Panc1 (cell line): ENCODE data around the gene RYK. TPM values are rescaled to one million over a fixed set of nuclear protein-coding genes. Genes with fewer than 3 reads are reported as not detected.

Source experiments
- ATAC-seq: fragments of 200-7000 bp; cut with Tn5 transposase; 2 replicates; pipeline ENCODE4 v1.9.1; 2020; ENCODE audit warnings: mild to moderate bottlenecking, moderate library complexity
- Bru-seq: library from RNA; stranded (reverse); fragments of 400-500 nt; gene quantifications from one replicate; lab custom pipeline; 2021; lab: Mats Ljungman, UMichigan
- BruChase-seq, 2 experiments: library from RNA; stranded (reverse); fragments of 400-500 nt; gene quantifications; one replicate each; lab custom pipeline; 2021; lab: Mats Ljungman, UMichigan
- BruUV-seq: library from RNA; stranded (reverse); fragments of 400-500 nt; replicated peaks from 2 replicates; lab custom pipeline; 2021; lab: Mats Ljungman, UMichigan
- CTCF ChIA-PET: fragments of 300-600 bp; sonication (Branson Sonifier 250); formaldehyde crosslinking; loops from one replicate; lab custom pipeline; 2022; ENCODE audit warnings: antibody characterized with exemption; lab: Charles Lee
- POLR2A ChIA-PET: fragments of 300-600 bp; sonication (Branson Sonifier 250); formaldehyde crosslinking; loops from one replicate; lab custom pipeline; 2022; ENCODE audit warnings: antibody characterized with exemption; lab: Charles Lee
- DNase-seq: peaks from one replicate; pipeline ENCODE4 v3.0.0-alpha.2; 2010; ENCODE audit warnings: low read depth, low spot score
- H3K27ac ChIP-seq: 2 replicates; pipeline ENCODE4 v1.5.1; 2011; ENCODE audit warnings: mild to moderate bottlenecking, low read length, inconsistent platforms
- H3K27me3 ChIP-seq: fragments of 200-500 bp; sonication (Bioruptor generic); 2 replicates; pipeline ENCODE4 v1.6.0; 2014; ENCODE audit warnings: low read length, inconsistent platforms; ENCODE audit not compliant: control insufficient read depth, insufficient read depth
- H3K36me3 ChIP-seq: fragments of 200-500 bp; sonication (Bioruptor generic); 2 replicates; pipeline ENCODE4 v1.5.1; 2014; ENCODE audit warnings: inconsistent platforms, mild to moderate bottlenecking, low read length, moderate library complexity; ENCODE audit not compliant: control insufficient read depth, insufficient read depth
- H3K4me1 ChIP-seq: 2 replicates; pipeline ENCODE4 v1.5.1; 2011; ENCODE audit warnings: inconsistent platforms, mild to moderate bottlenecking, low read length, moderate library complexity; ENCODE audit not compliant: control insufficient read depth, insufficient read depth
- H3K4me3 ChIP-seq, 2 experiments: 2 replicates each; pipeline ENCODE4 v1.5.1; 2011 to 2012; ENCODE audit warnings: low read depth in 2 of 2, low read length in 2 of 2, mild to moderate bottlenecking in 2 of 2, inconsistent platforms in 1 of 2, moderate library complexity in 1 of 2
- H3K9me3 ChIP-seq: fragments of 200-500 bp; sonication (Bioruptor generic); 2 replicates; pipeline ENCODE4 v1.5.1; 2014; ENCODE audit warnings: low read depth, mild to moderate bottlenecking, inconsistent platforms, low read length, moderate library complexity; ENCODE audit not compliant: control insufficient read depth, insufficient read depth
- CTCF ChIP-seq: fragments of 450-650 bp; IDR thresholded peaks from 2 replicates; pipeline ENCODE4 v1.5.1; 2017; ENCODE audit warnings: mild to moderate bottlenecking
- POLR2AphosphoS5 ChIP-seq: IDR thresholded peaks from 2 replicates; pipeline ENCODE4 v1.6.1; 2012; ENCODE audit warnings: mild to moderate bottlenecking, low read depth, low read length, moderate library complexity
- in situ Hi-C: cut with HindIII; loops from 2 replicates; pipeline ENCODE4 v1.10.0; 2016; ENCODE audit warnings: low sequenced_read_pairs, low pct_unique_long_range_greater_than_20kb
- intact Hi-C: fragments of 100-400 bp; cut with micrococcal nuclease; formaldehyde crosslinking; loops from one replicate; pipeline ENCODE4 v1.10.0; 2022; ENCODE audit not compliant: unreplicated experiment
- long read RNA-seq: library from polyadenylated mRNA; unstranded; transcript quantifications from one replicate; pipeline ENCODE4 v2.0.0, GENCODE V29; 2021; ENCODE audit not compliant: unreplicated experiment
- polyA plus RNA-seq: library from polyadenylated mRNA; unstranded; fragments of >200 nt; gene quantifications from one replicate; pipeline ENCODE4 v1.2.1, GENCODE V29; 2012; ENCODE audit warnings: missing spikeins; ENCODE audit not compliant: insufficient read length
- total RNA-seq: library from RNA; stranded (reverse); gene quantifications from one replicate; pipeline ENCODE4 v1.2.1, GENCODE V29; 2021; ENCODE audit not compliant: unreplicated experiment
- TF ChIP-seq, protein P1 (sequence below), 2 experiments: IDR thresholded peaks; 2 replicates each; pipeline ENCODE4 v1.6.1; 2011 to 2012; ENCODE audit warnings: low read depth in 2 of 2, control low read depth in 1 of 2, low read length in 1 of 2, mild to moderate bottlenecking in 1 of 2, moderate library complexity in 1 of 2; ENCODE audit not compliant: insufficient read depth in 1 of 2

Gene RYK
- 82.7 TPM for total RNA-seq
- polyA plus RNA-seq = 61.9 TPM
- Bru-seq, nascent RNA = percentile 94 among the genes with signal in this experiment
- percentile 89 among the genes with signal in this experiment for BruChase-seq, experiment 1, labeled RNA remaining after a 2-hour chase
- percentile 87 among the genes with signal in this experiment for BruChase-seq, experiment 2, labeled RNA remaining after a 6-hour chase
- long read RNA-seq, full-length matches to known transcripts = 214 of 246 reads
- long read RNA-seq, partial matches to known transcripts = 4 of 246 reads
- long read RNA-seq, other reads (novel, unspliced or antisense) = 28 of 246 reads

- in situ Hi-C loops (no loop called here), intact Hi-C loops (no loop called here)
- Histone ChIP-seq H3K36me3 (no peaks in the 10 kb centered on the region), H3K9me3 (no peaks in the 10 kb centered on the region), H3K27me3 (no peaks in the 10 kb centered on the region), H3K27ac (peak within 1 kb of the TSS; percentile 90), H3K4me1 (peaks cover 28% of the 10 kb centered on the region), H3K4me3 (peak within 1 kb of the TSS; percentile 70 to 84)
- TF ChIP-seq, protein P1, sequence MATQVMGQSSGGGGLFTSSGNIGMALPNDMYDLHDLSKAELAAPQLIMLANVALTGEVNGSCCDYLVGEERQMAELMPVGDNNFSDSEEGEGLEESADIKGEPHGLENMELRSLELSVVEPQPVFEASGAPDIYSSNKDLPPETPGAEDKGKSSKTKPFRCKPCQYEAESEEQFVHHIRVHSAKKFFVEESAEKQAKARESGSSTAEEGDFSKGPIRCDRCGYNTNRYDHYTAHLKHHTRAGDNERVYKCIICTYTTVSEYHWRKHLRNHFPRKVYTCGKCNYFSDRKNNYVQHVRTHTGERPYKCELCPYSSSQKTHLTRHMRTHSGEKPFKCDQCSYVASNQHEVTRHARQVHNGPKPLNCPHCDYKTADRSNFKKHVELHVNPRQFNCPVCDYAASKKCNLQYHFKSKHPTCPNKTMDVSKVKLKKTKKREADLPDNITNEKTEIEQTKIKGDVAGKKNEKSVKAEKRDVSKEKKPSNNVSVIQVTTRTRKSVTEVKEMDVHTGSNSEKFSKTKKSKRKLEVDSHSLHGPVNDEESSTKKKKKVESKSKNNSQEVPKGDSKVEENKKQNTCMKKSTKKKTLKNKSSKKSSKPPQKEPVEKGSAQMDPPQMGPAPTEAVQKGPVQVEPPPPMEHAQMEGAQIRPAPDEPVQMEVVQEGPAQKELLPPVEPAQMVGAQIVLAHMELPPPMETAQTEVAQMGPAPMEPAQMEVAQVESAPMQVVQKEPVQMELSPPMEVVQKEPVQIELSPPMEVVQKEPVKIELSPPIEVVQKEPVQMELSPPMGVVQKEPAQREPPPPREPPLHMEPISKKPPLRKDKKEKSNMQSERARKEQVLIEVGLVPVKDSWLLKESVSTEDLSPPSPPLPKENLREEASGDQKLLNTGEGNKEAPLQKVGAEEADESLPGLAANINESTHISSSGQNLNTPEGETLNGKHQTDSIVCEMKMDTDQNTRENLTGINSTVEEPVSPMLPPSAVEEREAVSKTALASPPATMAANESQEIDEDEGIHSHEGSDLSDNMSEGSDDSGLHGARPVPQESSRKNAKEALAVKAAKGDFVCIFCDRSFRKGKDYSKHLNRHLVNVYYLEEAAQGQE (IDR thresholded peaks at IDR 0.05; ENCODE audit: insufficient read depth in 1 of 2, low read depth in 2 of 2, low read length in 1 of 2) = no peak
- TF ChIP-seq POLR2AphosphoS5 = peak; percentile 90
- BruUV-seq = no TSS peak
- ChIA-PET CTCF (interaction anchor here (0.7 kb wide), 1 partner anchor 117 kb away, joined by 3 read pairs; no protein-coding TSS in a partner anchor), POLR2A (interaction anchor here (0.6 kb wide), 1 partner anchor 134 kb away, joined by 3 read pairs; no protein-coding TSS in a partner anchor)
- DNase-seq (no peak), ATAC-seq (peak; percentile 96)
Observed at GRCh38 chr3:134250717-134251220, at the start of gene RYK. TSS of gene RYK (minus strand) at chr3:134250859. CDS start at chr3:134250654, 205 bp downstream.

GRCh38 chr3:134299888-134300206 is 49.2 kb upstream of the RYK start:
- ATAC-seq = peak; percentile 34; the same call in 1 of the 2 replicates
- ChIA-PET POLR2A (no interaction called here), CTCF (interaction anchor here (0.6 to 1.6 kb wide), 6 partner anchors 37 to 370 kb away, joined by 3 to 15 read pairs (median 7); no protein-coding TSS in a partner anchor)

More at GRCh38 chr3:134299888-134300206, 49.2 kb upstream of the RYK start:
- Histone ChIP-seq H3K4me1 (peaks cover 3% of the 10 kb centered on the region; the same call in 1 of the 2 replicates), H3K9me3 (peaks cover 4% of the 10 kb centered on the region; the same call in 1 of the 2 replicates), H3K4me3 (no peak overlapping the region), H3K27ac (no peak overlapping the region), H3K36me3 (no peaks in the 10 kb centered on the region), H3K27me3 (no peaks in the 10 kb centered on the region)
- intact Hi-C loops = loop anchor here (2.0 kb wide), 1 partner anchor 87 kb away; no protein-coding TSS in a partner anchor
- DNase-seq = no peak
- TF ChIP-seq, protein P1 (IDR thresholded peaks at IDR 0.05; ENCODE audit: insufficient read depth in 1 of 2, low read depth in 2 of 2, low read length in 1 of 2) = no peak
- TF ChIP-seq CTCF = peak; percentile 22; the same call in 1 of the 2 replicates
- BruUV-seq = no TSS peak
- in situ Hi-C loops = no loop called here
